H9 (cell line): ENCODE results near the gene AKR7A2. TPM values are rescaled to one million over a fixed set of nuclear protein-coding genes. Genes with fewer than 3 reads are reported as not detected.
A peak's percentile ranks its signal among the peaks of the same experiment; 100 is the strongest.

Experiments
- DNase-seq: peaks from one replicate; pipeline ENCODE4 v3.0.0-alpha.2; 2017
- H2AFZ ChIP-seq: one replicate; pipeline ENCODE4 v1.6.1; 2013; ENCODE audit warnings: mild to moderate bottlenecking, low read length, control low read depth, moderate library complexity
- H2AK5ac ChIP-seq: 2 replicates; pipeline ENCODE4 v1.6.1; 2013; ENCODE audit warnings: low read length, control low read depth, mixed read lengths; ENCODE audit not compliant: insufficient read length
- H2BK120ac ChIP-seq: one replicate; pipeline ENCODE4 v1.6.1; 2013; ENCODE audit warnings: low read depth, mild to moderate bottlenecking, low read length, control low read depth, inconsistent platforms; ENCODE audit not compliant: poor library complexity, severe bottlenecking
- H2BK12ac ChIP-seq: 2 replicates; pipeline ENCODE4 v1.6.1; 2013; ENCODE audit warnings: low read length, control low read depth, mixed read lengths, low read depth; ENCODE audit not compliant: insufficient read length
- H2BK15ac ChIP-seq: 2 replicates; pipeline ENCODE4 v1.6.1; 2013; ENCODE audit warnings: low read depth, low read length, control low read depth
- H2BK20ac ChIP-seq: one replicate; pipeline ENCODE4 v1.6.1; 2013; ENCODE audit warnings: low read depth, mild to moderate bottlenecking, low read length, control low read depth, inconsistent platforms; ENCODE audit not compliant: poor library complexity, severe bottlenecking
- H2BK5ac ChIP-seq: 2 replicates; pipeline ENCODE4 v1.6.1; 2013; ENCODE audit warnings: low read length, control low read depth, mixed read lengths; ENCODE audit not compliant: insufficient read length
- H3K14ac ChIP-seq: 2 replicates; pipeline ENCODE4 v1.6.1; 2013; ENCODE audit warnings: low read length, control low read depth; ENCODE audit not compliant: insufficient read depth
- H3K18ac ChIP-seq: 2 replicates; pipeline ENCODE4 v1.6.1; 2013; ENCODE audit warnings: low read depth, mild to moderate bottlenecking, mixed read lengths, low read length, control low read depth; ENCODE audit not compliant: insufficient read length
- H3K23ac ChIP-seq: 2 replicates; pipeline ENCODE4 v1.6.1; 2013; ENCODE audit warnings: low read length, control low read depth, mixed read lengths, low read depth; ENCODE audit not compliant: insufficient read length
- H3K23me2 ChIP-seq: 2 replicates; pipeline ENCODE4 v1.6.1; 2013; ENCODE audit warnings: low read depth, mild to moderate bottlenecking, mixed read lengths, low read length, control low read depth; ENCODE audit not compliant: insufficient read length, poor library complexity, severe bottlenecking
- H3K27ac ChIP-seq: 2 replicates; pipeline ENCODE4 v1.5.1; 2013; ENCODE audit warnings: low read length, control low read depth, mixed read lengths, low read depth; ENCODE audit not compliant: insufficient read length
- H3K27me3 ChIP-seq: 2 replicates; pipeline ENCODE4 v1.6.1; 2013; ENCODE audit warnings: low read length, control low read depth, inconsistent platforms; ENCODE audit not compliant: insufficient read depth
- H3K4ac ChIP-seq: 2 replicates; pipeline ENCODE4 v1.6.1; 2013; ENCODE audit warnings: low read depth, mild to moderate bottlenecking, control low read depth, inconsistent platforms, low read length, moderate library complexity
- H3K4me1 ChIP-seq: 2 replicates; pipeline ENCODE4 v1.6.1; 2013; ENCODE audit warnings: low read length, control low read depth, inconsistent platforms; ENCODE audit not compliant: insufficient read depth
- H3K4me2 ChIP-seq: 2 replicates; pipeline ENCODE4 v1.6.1; 2013; ENCODE audit warnings: low read length, control low read depth, mixed read lengths; ENCODE audit not compliant: insufficient read length, insufficient read depth
- H3K56ac ChIP-seq: 2 replicates; pipeline ENCODE4 v1.6.1; 2013; ENCODE audit warnings: low read depth, mild to moderate bottlenecking, mixed read lengths, low read length, control low read depth; ENCODE audit not compliant: insufficient read length
- H3K79me1 ChIP-seq: 2 replicates; pipeline ENCODE4 v1.6.1; 2013; ENCODE audit warnings: low read depth, mild to moderate bottlenecking, moderate library complexity, low read length, control low read depth, inconsistent platforms; ENCODE audit not compliant: insufficient read depth, poor library complexity, severe bottlenecking
- H3K79me2 ChIP-seq: 2 replicates; pipeline ENCODE4 v1.6.1; 2013; ENCODE audit warnings: low read length, control low read depth, inconsistent platforms; ENCODE audit not compliant: insufficient read depth
- H3K9ac ChIP-seq: 2 replicates; pipeline ENCODE4 v1.6.1; 2013; ENCODE audit warnings: low read length, control low read depth, mixed read lengths; ENCODE audit not compliant: insufficient read length; ENCODE audit errors: extremely low read depth
- H3K9me3 ChIP-seq: one replicate; pipeline ENCODE4 v1.6.1; 2013; ENCODE audit warnings: low read depth, low read length, inconsistent platforms; ENCODE audit not compliant: control insufficient read depth
- H3T11ph ChIP-seq: one replicate; pipeline ENCODE4 v1.6.1; 2013; ENCODE audit warnings: mild to moderate bottlenecking, low read length, control low read depth, inconsistent platforms
- H4K20me1 ChIP-seq: one replicate; pipeline ENCODE4 v1.6.1; 2013; ENCODE audit not compliant: control insufficient read depth, insufficient read length, insufficient read depth
- H4K5ac ChIP-seq: 2 replicates; pipeline ENCODE4 v1.6.1; 2013; ENCODE audit warnings: low read depth, mild to moderate bottlenecking, mixed read lengths, low read length, control low read depth; ENCODE audit not compliant: insufficient read length
- H4K8ac ChIP-seq: replicated peaks from 2 replicates; pipeline ENCODE4 v1.6.1; 2013; ENCODE audit warnings: low read length, control low read depth, mixed read lengths, low read depth; ENCODE audit not compliant: insufficient read length
- H4K91ac ChIP-seq: 2 replicates; pipeline ENCODE4 v1.6.1; 2013; ENCODE audit warnings: low read depth, mild to moderate bottlenecking, moderate library complexity, mixed read lengths, low read length, control low read depth; ENCODE audit not compliant: insufficient read length
- H3K27ac Mint-ChIP-seq, 3 experiments: 2 replicates in 2 of 3; 3 replicates in 1 of 3; pipeline ENCODE4 v1.8.0; 2020 to 2021; ENCODE audit warnings: mixed read lengths in 3 of 3, mild to moderate bottlenecking in 1 of 3, moderate library complexity in 1 of 3
- H3K27me3 Mint-ChIP-seq: 2 replicates; pipeline ENCODE4 v1.8.0; 2021; ENCODE audit warnings: low read depth, mild to moderate bottlenecking, moderate library complexity, mixed read lengths
- H3K36me3 Mint-ChIP-seq, 3 experiments: 2 replicates in 2 of 3; 3 replicates in 1 of 3; pipeline ENCODE4 v1.8.0; 2020 to 2021; ENCODE audit warnings: low read depth in 3 of 3, mixed read lengths in 3 of 3; ENCODE audit not compliant: insufficient read depth in 1 of 3
- H3K4me1 Mint-ChIP-seq, 2 experiments: 2 replicates each; pipeline ENCODE4 v1.8.0; 2020; ENCODE audit warnings: mixed read lengths in 2 of 2
- H3K4me3 Mint-ChIP-seq, 2 experiments: 2 replicates in 1 of 2; 3 replicates in 1 of 2; pipeline ENCODE4 v1.8.0; 2020 to 2021; ENCODE audit warnings: mild to moderate bottlenecking in 2 of 2, mixed read lengths in 2 of 2, moderate library complexity in 1 of 2
- H3K9me3 Mint-ChIP-seq, 2 experiments: 2 replicates in 1 of 2; 3 replicates in 1 of 2; pipeline ENCODE4 v1.8.0; 2020; ENCODE audit warnings: mild to moderate bottlenecking in 2 of 2, mixed read lengths in 2 of 2, moderate library complexity in 1 of 2
- CTCF ChIP-seq: fragments of 200-600 bp; sonication (generic); conservative IDR thresholded peaks from 3 replicates; pipeline ENCODE4 v1.8.0; 2021; ENCODE audit warnings: antibody characterized with exemption, mild to moderate bottlenecking
- WGBS: extraction: QIAGEN DNeasy Blood & Tissue Kit; methylation state at CpG from one replicate; pipeline ENCODE4 v1.1.7; 2013; ENCODE audit warnings: missing lambda C conversion rate, low lambda C conversion rate, mixed read lengths; ENCODE audit not compliant: insufficient read length; ENCODE audit errors: extremely low coverage; 5-methylcytosine and 5-hydroxymethylcytosine counted together
- total RNA-seq: library from RNA; stranded (reverse); gene quantifications from 2 replicates; pipeline ENCODE4 v1.2.1, GENCODE V29; 2021

AKR7A2 gene
- total RNA-seq, 1 experiment from 2014 or later, result 50.3 TPM

GRCh38 chr1:19342894-19343616 lies 31.1 kb upstream of the AKR7A2 start:
- TF ChIP-seq CTCF, result no peak
- no peaks in the 10 kb centered on the region for H3K9me3 Mint-ChIP-seq

More at GRCh38 chr1:19342894-19343616, 31.1 kb upstream of the AKR7A2 start:
- H2BK12ac ChIP-seq, result no peak overlapping the region
- peaks cover 17 to 27% of the 10 kb centered on the region in 2 experiments for H3K4me1 Mint-ChIP-seq
- no peak overlapping the region for H2BK120ac ChIP-seq
- no peak overlapping the region for H4K91ac ChIP-seq
- no peak overlapping the region for H2BK15ac ChIP-seq
- no peak overlapping the region for H3K18ac ChIP-seq
- H3T11ph ChIP-seq, result no peak overlapping the region
- no peak overlapping the region for H4K5ac ChIP-seq
- H3K27ac Mint-ChIP-seq, result peak overlapping the region in 2 of 3 experiments; percentile 9 to 52; a peak in 2 of 7 replicates
- H3K56ac ChIP-seq, result no peak overlapping the region
- H3K27me3 ChIP-seq, result no peaks in the 10 kb centered on the region
- no peak overlapping the region for H3K4ac ChIP-seq
- no peak overlapping the region for H3K9ac ChIP-seq
- no peak overlapping the region for H2BK20ac ChIP-seq
- no CpG with 5 or more reads among the region's 33 CpGs for WGBS
- H3K23ac ChIP-seq, result no peak overlapping the region
- no peak overlapping the region for H2AFZ ChIP-seq
- no peaks in the 10 kb centered on the region for H3K23me2 ChIP-seq
- no peaks in the 10 kb centered on the region for H3K79me2 ChIP-seq
- H3K36me3 Mint-ChIP-seq, result peaks cover 15 to 56% (median 26%) of the 10 kb centered on the region in 3 experiments; a peak in 6 of 7 replicates
- H3K4me1 ChIP-seq, result peaks cover 2% of the 10 kb centered on the region; the same call in 1 of the 2 replicates
- H2AK5ac ChIP-seq, result no peak overlapping the region
- H2BK5ac ChIP-seq, result no peak overlapping the region
- no peak overlapping the region for H3K4me3 Mint-ChIP-seq
- H4K8ac ChIP-seq, result no peak overlapping the region
- H3K4me2 ChIP-seq, result no peak overlapping the region
- H3K9me3 ChIP-seq, result no peaks in the 10 kb centered on the region
- H4K20me1 ChIP-seq, result no peaks in the 10 kb centered on the region
- H3K27me3 Mint-ChIP-seq, result no peaks in the 10 kb centered on the region; the same call in 1 of the 2 replicates
- DNase-seq, result no peak
- H3K79me1 ChIP-seq, result no peaks in the 10 kb centered on the region
- no peak overlapping the region for H3K14ac ChIP-seq
- no peak overlapping the region for H3K27ac ChIP-seq
